Measurements from ENCODE around the gene MAMLD1.

MAMLD1 gene

DNA sequence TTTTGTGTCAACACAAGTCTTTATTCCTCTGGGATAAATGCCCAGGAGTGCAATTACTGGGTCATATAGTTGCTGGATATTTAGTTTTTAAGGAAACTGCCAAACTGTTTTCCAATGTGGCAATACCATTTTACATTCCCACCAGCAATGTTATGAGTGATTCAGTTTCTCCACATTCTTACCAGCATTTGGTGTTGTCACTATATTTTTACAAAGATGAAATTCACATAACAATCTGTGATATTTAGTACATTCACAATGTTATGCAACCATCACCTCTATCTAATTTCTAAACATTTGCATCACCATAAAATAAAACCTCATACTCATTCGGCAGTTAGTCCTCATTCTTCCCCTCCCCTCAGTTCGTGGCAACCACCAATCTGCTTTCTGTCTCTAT lies 75.0 kb downstream of the MAMLD1 start:
- Histone ChIP-seq H3K4me3 (no peak overlapping the region), H3K36me3 (replicated peaks) (no peaks in the 10 kb centered on the region), H3K4me1 (no peaks in the 10 kb centered on the region), H3K27me3 (ENCODE audit: low read depth) (no peaks in the 10 kb centered on the region), H3K9me3 (no peaks in the 10 kb centered on the region)
- no peak for DNase-seq (ENCODE audit: low spot score in 2 of 2)
- in situ Hi-C loops (cut with MboI; ENCODE audit: low sequenced_read_pairs), result no loop called here

DNA sequence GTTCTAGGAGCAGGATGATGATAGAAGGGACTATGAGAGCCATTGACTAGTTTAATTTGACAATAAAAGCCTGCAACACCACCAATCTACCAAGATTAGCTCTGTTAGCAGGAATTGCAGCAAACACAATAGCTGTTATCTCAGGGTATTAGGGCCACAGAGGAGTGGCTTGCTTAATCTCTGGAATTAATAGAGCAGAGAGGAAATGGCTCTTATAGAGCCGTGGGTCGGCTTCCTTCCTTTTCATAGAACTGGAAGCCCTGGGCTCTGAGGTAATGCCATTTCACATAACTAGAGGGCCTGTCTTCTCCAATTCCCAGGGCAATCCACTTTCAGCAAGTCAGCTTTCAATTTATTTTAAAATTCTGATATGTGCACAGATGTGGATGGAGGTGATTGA lies 83.0 kb downstream of the MAMLD1 start:
- no peak for DNase-seq (ENCODE audit: low spot score in 2 of 2)
- in situ Hi-C loops (cut with MboI; ENCODE audit: low sequenced_read_pairs), result no loop called here

DNA sequence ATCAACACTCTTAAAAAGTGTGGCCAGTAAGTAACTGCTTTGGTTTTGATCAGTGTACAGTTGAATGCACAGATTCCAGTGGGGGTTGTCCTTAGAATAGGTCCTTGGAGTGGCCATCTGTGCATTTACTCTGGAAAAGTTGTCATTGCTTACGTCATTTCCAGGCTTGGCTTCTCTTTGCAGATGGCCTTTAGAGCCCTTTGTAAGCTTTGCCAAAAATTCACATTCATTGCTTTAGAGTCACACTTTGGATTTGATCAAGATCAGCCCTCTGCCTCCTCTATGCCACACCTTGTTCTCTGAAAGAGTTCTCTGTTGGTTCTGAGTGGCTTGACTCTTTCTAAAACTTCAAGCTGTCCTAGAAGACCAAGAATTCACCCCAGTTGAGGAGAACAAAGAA lies 83.9 kb downstream of the MAMLD1 start:
- no peaks in the 10 kb centered on the region for H3K9me3 ChIP-seq
- no peak for DNase-seq (ENCODE audit: low spot score in 2 of 2)
- H3K36me3 ChIP-seq (replicated peaks), result no peaks in the 10 kb centered on the region
- in situ Hi-C loops (cut with MboI; ENCODE audit: low sequenced_read_pairs), result no loop called here
- no peaks in the 10 kb centered on the region for H3K27me3 ChIP-seq (ENCODE audit: low read depth)
- no peaks in the 10 kb centered on the region for H3K4me1 ChIP-seq
- H3K4me3 ChIP-seq, result no peak overlapping the region

More for the DNA sequence above, 83.0 kb downstream of the MAMLD1 start:
- H3K4me3 ChIP-seq, result no peak overlapping the region
- H3K36me3 ChIP-seq (replicated peaks), result no peaks in the 10 kb centered on the region
- H3K9me3 ChIP-seq, result no peaks in the 10 kb centered on the region
- H3K27me3 ChIP-seq (ENCODE audit: low read depth), result no peaks in the 10 kb centered on the region
- H3K4me1 ChIP-seq, result no peaks in the 10 kb centered on the region

DNA sequence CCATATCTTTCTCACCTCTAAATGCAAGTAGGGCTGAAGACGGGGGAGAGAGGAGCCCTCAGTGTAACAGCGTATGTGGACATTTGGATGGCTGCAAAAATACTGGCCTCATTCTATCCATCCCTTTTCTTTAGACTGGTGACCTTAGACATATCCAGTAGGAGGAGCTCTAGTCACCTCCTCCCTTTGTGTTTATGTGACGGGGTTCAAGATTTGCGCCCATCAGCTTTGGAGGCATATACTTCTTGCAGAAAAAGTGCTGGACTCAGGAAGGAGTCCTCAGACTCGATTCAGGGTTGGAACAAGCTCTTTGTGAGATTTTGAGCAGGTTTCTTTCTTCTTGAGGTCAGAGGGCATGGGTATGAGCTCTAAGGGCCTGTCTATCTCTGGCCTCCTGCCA lies 86.2 kb downstream of the MAMLD1 start:
- in situ Hi-C loops (cut with MboI; ENCODE audit: low sequenced_read_pairs), result no loop called here
- no peak for DNase-seq (ENCODE audit: low spot score in 2 of 2)
- Histone ChIP-seq H3K36me3 (replicated peaks) (no peaks in the 10 kb centered on the region), H3K4me3 (no peak overlapping the region), H3K9me3 (no peaks in the 10 kb centered on the region), H3K4me1 (no peaks in the 10 kb centered on the region), H3K27me3 (ENCODE audit: low read depth) (no peaks in the 10 kb centered on the region)

DNA sequence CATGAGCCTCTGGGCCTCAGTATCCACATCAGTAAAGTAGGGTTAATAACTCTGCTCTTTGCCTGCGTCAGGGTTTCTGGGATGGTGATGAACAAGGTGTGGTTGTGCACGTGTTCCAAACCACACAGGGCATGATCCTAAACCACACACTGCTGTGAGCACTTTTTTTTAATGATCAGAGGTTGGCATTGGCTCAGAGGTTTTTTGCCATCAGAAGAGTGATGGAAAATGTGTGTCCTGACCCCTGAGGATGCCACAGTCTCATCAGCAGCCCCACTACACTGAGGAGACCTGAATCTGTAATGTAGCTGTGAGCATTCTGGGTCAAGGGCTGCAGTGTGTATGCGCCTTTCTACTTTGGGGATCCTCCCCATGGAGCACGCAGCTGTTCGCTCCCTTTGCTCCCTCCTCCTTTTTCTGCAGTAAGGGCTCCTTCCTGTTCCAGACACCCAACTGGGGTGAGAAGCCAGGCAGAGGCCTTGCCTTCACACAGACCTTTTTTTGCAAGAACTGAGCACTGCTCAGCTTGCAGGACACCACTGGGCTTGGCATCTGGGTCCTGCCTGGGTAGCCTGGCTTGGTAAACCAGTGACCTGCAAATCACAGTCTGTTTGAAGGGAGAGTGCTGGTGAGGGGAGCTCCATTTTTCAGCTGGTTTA lies 87.5 kb downstream of the MAMLD1 start:
- Histone ChIP-seq H3K4me3 (no peak overlapping the region), H3K36me3 (replicated peaks) (no peaks in the 10 kb centered on the region), H3K4me1 (no peaks in the 10 kb centered on the region), H3K27me3 (ENCODE audit: low read depth) (no peaks in the 10 kb centered on the region), H3K9me3 (no peaks in the 10 kb centered on the region)
- no peak for DNase-seq (ENCODE audit: low spot score in 2 of 2)
- in situ Hi-C loops (cut with MboI; ENCODE audit: low sequenced_read_pairs), result no loop called here

DNA sequence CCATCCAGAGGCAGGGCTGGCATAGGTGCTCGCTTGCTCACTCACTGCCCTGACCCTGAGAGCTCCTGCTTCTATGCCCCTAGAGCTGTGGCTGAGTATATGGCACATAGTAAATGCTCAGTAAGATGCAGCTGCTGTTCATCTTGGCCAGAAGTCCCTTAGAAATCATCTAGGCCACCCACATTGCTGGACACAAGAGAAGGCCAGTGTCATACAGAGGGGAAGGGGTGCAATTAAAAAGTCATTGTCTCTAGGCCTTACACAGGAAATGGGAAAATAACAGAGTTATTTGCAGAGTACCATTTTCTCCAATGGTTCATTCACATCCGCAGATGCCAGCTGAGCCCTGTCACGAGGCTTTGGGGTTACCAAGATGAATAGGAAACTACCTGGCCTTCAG lies 88.8 kb downstream of the MAMLD1 start:
- Histone ChIP-seq H3K9me3 (no peaks in the 10 kb centered on the region), H3K36me3 (replicated peaks) (no peaks in the 10 kb centered on the region), H3K27me3 (ENCODE audit: low read depth) (no peaks in the 10 kb centered on the region), H3K4me1 (no peaks in the 10 kb centered on the region), H3K4me3 (no peak overlapping the region)
- no peak for DNase-seq (ENCODE audit: low spot score in 2 of 2)
- in situ Hi-C loops (cut with MboI; ENCODE audit: low sequenced_read_pairs), result no loop called here

DNA sequence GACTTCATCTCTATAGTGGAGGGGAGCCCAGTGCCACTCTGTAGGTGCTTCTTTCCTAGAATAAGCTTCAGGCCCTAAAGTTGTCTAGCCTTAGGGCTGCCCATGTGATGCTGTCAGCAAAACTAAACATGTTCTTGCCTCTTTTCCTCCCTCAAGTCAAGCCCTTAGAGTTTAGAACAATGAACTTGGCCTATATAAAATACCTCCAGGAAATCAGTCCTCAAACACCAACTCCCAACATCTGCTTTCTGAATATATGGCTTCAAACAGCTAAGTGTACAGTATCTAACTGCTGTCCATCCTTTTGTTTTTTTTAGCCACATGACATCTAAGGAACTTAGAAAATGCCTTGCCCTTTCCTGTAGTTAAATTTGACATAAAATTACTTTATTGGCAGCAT lies 91.0 kb downstream of the MAMLD1 start:
- no peak overlapping the region for H3K4me3 ChIP-seq
- in situ Hi-C loops (cut with MboI; ENCODE audit: low sequenced_read_pairs), result no loop called here
- H3K27me3 ChIP-seq (ENCODE audit: low read depth), result no peaks in the 10 kb centered on the region
- no peak for DNase-seq (ENCODE audit: low spot score in 2 of 2)
- no peaks in the 10 kb centered on the region for H3K4me1 ChIP-seq
- no peaks in the 10 kb centered on the region for H3K9me3 ChIP-seq
- no peaks in the 10 kb centered on the region for H3K36me3 ChIP-seq (replicated peaks)

DNA sequence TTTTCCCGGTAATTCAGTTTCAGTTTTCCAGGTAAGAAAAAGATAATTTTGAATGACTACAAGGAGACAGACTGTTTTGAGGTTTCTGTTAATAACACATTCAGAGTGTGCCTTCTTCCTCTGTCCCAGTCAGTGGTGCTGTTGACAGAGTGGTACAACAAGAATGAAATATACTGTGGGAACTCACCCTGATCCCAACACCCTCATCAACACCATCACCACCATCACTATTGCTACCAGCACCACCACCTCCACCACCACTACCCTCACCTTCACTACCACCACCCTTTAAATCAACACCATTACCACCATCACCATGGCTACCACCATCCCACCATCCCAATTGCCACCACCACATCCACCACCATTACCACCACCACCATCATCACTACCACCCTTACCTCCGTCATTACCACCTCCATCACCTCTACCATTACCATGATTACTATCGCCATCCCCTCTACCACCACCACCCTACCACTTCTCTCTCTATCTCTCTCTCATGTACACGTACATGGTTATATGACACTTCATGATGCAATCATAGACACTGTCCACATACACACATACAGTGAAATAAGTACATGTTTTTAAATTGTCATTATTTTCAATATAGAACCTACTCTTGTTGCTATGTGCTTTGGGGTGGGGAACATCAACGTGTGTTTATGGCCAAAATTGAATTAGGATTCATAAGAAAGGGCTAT lies 91.5 kb downstream of the MAMLD1 start:
- in situ Hi-C loops (cut with MboI; ENCODE audit: low sequenced_read_pairs), result no loop called here
- Histone ChIP-seq H3K4me3 (no peak overlapping the region), H3K9me3 (no peaks in the 10 kb centered on the region), H3K4me1 (no peaks in the 10 kb centered on the region), H3K27me3 (ENCODE audit: low read depth) (no peaks in the 10 kb centered on the region), H3K36me3 (replicated peaks) (no peaks in the 10 kb centered on the region)
- DNase-seq (ENCODE audit: low spot score in 2 of 2), result no peak

DNA sequence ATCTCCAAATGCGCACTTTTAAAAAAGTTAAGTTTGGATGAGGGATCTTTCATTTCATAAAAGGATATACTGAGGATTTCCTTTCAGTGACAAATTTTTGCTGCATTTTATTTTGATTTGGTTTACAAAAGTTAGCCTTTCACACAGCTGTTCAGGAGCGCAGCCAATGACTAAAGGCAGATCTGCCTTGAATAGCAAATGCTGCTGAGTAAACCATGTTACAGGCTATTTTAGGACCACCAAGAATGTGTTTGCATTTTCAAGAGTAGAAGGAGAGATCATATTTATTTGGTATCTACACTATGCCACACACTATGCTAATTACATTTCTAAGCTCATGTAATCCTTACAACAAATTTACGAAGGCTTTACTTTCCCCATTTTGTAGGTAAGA lies 92.1 kb downstream of the MAMLD1 start:
- H3K36me3 ChIP-seq (replicated peaks), result no peaks in the 10 kb centered on the region
- no peaks in the 10 kb centered on the region for H3K27me3 ChIP-seq (ENCODE audit: low read depth)
- H3K4me3 ChIP-seq, result no peak overlapping the region
- no peak for DNase-seq (ENCODE audit: low spot score in 2 of 2)
- no peaks in the 10 kb centered on the region for H3K4me1 ChIP-seq
- in situ Hi-C loops (cut with MboI; ENCODE audit: low sequenced_read_pairs), result no loop called here
- H3K9me3 ChIP-seq, result no peaks in the 10 kb centered on the region

DNA sequence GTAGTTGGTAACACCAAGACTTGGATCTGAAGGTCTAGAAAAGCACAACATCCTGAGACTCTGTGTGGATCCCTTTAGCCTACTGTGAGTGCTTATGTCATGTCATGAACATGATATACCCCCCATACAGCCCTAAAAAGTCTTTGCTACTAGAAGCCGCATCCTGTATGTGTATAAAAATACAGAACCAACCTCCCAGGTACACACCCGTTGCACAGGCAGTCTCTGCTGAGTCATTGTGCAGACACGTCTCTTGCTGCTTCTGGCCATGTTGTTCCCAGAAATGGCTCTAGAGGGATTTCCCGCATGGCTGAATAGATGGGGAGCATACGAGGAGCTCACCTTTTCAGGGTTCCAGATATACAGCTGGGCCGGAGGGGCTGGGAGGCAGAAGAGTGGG lies 93.3 kb downstream of the MAMLD1 start:
- in situ Hi-C loops (cut with MboI; ENCODE audit: low sequenced_read_pairs), result no loop called here
- no peak for DNase-seq (ENCODE audit: low spot score in 2 of 2)
- no peaks in the 10 kb centered on the region for H3K9me3 ChIP-seq
- no peaks in the 10 kb centered on the region for H3K27me3 ChIP-seq (ENCODE audit: low read depth)
- H3K4me1 ChIP-seq, result no peaks in the 10 kb centered on the region
- H3K4me3 ChIP-seq, result no peak overlapping the region
- H3K36me3 ChIP-seq (replicated peaks), result no peaks in the 10 kb centered on the region

DNA sequence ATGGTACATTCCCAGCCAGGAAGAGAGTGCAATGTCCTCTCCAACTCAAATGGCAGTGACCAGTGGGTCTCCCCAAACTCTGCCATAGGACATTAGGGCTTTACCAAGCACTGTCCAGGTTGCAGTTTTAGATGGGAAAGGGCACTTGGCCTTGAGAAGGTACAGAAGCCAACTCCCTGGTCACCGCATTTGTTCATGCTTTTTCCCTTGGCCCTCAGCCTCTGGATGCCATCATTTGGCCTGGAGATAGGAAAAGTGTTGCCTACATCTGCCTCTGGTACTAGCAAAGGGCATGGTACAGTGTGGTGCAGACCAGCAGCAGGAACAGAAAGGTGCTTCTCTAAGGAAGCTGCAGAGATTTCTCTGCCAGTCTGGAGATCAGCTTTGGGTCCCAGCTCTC lies 93.8 kb downstream of the MAMLD1 start:
- no peaks in the 10 kb centered on the region for H3K9me3 ChIP-seq
- in situ Hi-C loops (cut with MboI; ENCODE audit: low sequenced_read_pairs), result no loop called here
- H3K27me3 ChIP-seq (ENCODE audit: low read depth), result no peaks in the 10 kb centered on the region
- no peak overlapping the region for H3K4me3 ChIP-seq
- no peak for DNase-seq (ENCODE audit: low spot score in 2 of 2)
- no peaks in the 10 kb centered on the region for H3K4me1 ChIP-seq
- H3K36me3 ChIP-seq (replicated peaks), result no peaks in the 10 kb centered on the region

DNA sequence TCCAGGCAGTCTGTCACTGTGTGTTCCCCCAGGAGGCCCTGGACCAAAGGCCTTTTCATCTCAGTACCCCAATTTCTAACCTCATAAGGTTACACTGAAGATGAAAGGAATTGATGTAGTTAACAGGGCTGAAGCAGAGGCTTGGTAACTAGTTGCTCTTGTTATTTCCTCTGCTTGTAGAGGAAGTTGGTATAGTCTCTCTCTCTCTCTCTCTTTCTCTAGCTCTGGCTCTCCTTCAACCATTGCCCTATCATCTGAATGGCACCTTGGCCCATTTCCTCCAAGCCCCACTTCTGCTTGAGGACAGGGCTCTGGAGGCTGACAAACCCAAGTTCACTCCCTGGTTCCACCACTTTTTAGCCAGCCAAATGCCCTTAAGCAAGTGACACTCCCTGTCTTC lies 96.1 kb downstream of the MAMLD1 start:
- Histone ChIP-seq H3K4me3 (no peak overlapping the region), H3K9me3 (no peaks in the 10 kb centered on the region), H3K27me3 (ENCODE audit: low read depth) (no peaks in the 10 kb centered on the region), H3K4me1 (no peaks in the 10 kb centered on the region), H3K36me3 (replicated peaks) (no peaks in the 10 kb centered on the region)
- DNase-seq (ENCODE audit: low spot score in 2 of 2), result no peak
- in situ Hi-C loops (cut with MboI; ENCODE audit: low sequenced_read_pairs), result no loop called here

DNA sequence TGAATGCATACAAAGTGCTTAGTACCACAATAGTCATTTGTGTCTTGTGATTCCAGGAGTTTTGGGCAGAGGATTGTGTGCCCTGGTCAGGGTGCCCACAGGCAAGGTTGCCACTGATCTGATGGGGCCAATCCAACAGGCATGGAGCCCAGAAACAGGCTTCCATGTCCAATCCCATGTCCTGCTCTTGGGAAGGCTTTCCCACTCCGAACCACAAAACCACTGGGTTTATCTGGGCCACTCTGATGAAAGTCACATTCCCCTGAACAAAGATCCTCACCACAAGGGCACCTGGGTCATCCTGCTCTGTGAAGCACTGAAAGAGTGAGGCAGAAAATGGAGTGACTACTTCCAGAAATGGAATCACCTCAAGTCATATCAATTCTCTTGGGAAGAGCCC lies 96.9 kb downstream of the MAMLD1 start:
- Histone ChIP-seq H3K27me3 (ENCODE audit: low read depth) (no peaks in the 10 kb centered on the region), H3K4me1 (no peaks in the 10 kb centered on the region), H3K4me3 (no peak overlapping the region), H3K36me3 (replicated peaks) (no peaks in the 10 kb centered on the region), H3K9me3 (no peaks in the 10 kb centered on the region)
- no peak for DNase-seq (ENCODE audit: low spot score in 2 of 2)
- in situ Hi-C loops (cut with MboI; ENCODE audit: low sequenced_read_pairs), result no loop called here

DNA sequence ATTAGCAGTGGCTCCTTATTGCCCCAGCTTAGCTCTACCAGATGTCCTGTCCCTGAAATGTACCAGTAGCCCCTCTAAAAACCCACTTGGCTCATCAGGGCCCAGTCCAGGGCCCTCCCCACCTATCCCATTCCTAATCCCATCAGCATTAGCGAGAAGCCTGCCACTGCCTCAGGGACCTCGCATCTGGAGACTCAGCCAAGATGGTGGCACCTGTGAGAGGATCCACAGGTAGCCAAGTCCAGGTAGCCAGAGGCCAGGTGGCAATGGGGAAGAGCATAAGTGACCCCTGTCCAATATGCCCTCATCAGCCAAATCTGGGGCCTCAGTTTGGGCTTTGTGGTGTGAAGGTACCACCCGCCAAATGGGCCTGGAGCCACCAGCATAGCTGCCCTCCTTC lies 97.7 kb downstream of the MAMLD1 start:
- no peaks in the 10 kb centered on the region for H3K36me3 ChIP-seq (replicated peaks)
- no peak for DNase-seq (ENCODE audit: low spot score in 2 of 2)
- no peaks in the 10 kb centered on the region for H3K4me1 ChIP-seq
- no peaks in the 10 kb centered on the region for H3K27me3 ChIP-seq (ENCODE audit: low read depth)
- in situ Hi-C loops (cut with MboI; ENCODE audit: low sequenced_read_pairs), result no loop called here
- no peaks in the 10 kb centered on the region for H3K9me3 ChIP-seq
- no peak overlapping the region for H3K4me3 ChIP-seq

DNA sequence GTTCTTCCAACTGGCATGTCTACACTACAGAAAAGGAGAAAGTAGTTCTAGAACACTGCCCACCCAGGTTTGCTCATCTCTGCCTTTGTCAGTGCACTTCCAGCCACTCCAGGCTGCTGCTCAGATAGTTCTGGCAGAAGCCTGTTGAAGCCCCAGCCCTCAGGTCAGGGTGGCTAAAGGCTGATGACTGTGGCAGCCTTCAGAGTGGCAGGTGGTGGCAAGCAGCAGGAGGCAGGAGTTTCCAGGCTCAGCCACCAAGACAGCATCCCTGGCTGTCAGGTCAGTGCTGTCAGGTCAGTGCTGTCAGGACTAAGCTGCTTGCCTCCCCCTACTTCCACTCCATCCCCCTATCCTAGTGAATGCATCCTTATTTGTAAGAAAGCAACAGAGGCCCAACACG lies 100.4 kb downstream of the MAMLD1 start:
- Histone ChIP-seq H3K9me3 (no peaks in the 10 kb centered on the region), H3K4me1 (no peaks in the 10 kb centered on the region), H3K4me3 (no peak overlapping the region), H3K36me3 (replicated peaks) (no peaks in the 10 kb centered on the region), H3K27me3 (ENCODE audit: low read depth) (no peaks in the 10 kb centered on the region)
- in situ Hi-C loops (cut with MboI; ENCODE audit: low sequenced_read_pairs), result no loop called here
- no peak for DNase-seq (ENCODE audit: low spot score in 2 of 2)
